Measurements from ENCODE around the gene PI4K2B.
"Not testable (repeated sequence)": the region's sequence is repeated elsewhere in the genome, so short reads cannot be mapped to it uniquely, and the experiment has no call there.

DNA sequence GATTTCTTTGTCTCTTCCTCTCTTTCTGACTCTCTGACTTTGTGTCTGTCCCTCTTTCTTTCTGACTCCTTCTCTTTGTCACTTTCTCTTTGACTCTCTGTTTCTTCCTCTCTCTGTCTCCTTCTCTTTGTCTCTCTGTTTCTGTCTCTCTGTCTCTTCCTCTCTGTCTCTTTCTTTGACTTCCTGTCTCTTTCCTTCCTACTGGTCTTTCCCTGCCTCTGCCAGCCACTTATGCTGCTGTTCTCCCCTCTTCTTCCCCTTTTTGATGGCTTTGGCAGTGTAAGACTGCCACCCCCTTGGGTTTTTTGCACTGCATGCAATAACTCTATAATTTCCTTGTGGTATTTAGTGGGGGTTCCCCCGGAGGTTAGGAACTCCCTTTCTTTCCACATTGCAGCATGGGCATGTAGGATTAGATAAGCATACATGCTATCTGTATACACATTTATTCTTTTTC is 6.9 kb downstream of the PI4K2B start:
- TF ChIP-seq, protein P1, sequence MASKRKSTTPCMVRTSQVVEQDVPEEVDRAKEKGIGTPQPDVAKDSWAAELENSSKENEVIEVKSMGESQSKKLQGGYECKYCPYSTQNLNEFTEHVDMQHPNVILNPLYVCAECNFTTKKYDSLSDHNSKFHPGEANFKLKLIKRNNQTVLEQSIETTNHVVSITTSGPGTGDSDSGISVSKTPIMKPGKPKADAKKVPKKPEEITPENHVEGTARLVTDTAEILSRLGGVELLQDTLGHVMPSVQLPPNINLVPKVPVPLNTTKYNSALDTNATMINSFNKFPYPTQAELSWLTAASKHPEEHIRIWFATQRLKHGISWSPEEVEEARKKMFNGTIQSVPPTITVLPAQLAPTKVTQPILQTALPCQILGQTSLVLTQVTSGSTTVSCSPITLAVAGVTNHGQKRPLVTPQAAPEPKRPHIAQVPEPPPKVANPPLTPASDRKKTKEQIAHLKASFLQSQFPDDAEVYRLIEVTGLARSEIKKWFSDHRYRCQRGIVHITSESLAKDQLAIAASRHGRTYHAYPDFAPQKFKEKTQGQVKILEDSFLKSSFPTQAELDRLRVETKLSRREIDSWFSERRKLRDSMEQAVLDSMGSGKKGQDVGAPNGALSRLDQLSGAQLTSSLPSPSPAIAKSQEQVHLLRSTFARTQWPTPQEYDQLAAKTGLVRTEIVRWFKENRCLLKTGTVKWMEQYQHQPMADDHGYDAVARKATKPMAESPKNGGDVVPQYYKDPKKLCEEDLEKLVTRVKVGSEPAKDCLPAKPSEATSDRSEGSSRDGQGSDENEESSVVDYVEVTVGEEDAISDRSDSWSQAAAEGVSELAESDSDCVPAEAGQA (IDR thresholded peaks at IDR 0.05; ENCODE audit: low read depth) = not testable (repeated sequence)
- TF ChIP-seq, protein P1 (CRISPR knock-in tag; IDR thresholded peaks at IDR 0.05; ENCODE audit: borderline replicate concordance) = not testable (repeated sequence)
- not testable (repeated sequence) for TF ChIP-seq GATA4 (IDR thresholded peaks at IDR 0.05; ENCODE audit: borderline replicate concordance, low read depth); FOXK2 (IDR thresholded peaks at IDR 0.05); ZNF510 (CRISPR knock-in tag; IDR thresholded peaks at IDR 0.05; ENCODE audit: low read depth)
- TF ChIP-seq, protein P2, sequence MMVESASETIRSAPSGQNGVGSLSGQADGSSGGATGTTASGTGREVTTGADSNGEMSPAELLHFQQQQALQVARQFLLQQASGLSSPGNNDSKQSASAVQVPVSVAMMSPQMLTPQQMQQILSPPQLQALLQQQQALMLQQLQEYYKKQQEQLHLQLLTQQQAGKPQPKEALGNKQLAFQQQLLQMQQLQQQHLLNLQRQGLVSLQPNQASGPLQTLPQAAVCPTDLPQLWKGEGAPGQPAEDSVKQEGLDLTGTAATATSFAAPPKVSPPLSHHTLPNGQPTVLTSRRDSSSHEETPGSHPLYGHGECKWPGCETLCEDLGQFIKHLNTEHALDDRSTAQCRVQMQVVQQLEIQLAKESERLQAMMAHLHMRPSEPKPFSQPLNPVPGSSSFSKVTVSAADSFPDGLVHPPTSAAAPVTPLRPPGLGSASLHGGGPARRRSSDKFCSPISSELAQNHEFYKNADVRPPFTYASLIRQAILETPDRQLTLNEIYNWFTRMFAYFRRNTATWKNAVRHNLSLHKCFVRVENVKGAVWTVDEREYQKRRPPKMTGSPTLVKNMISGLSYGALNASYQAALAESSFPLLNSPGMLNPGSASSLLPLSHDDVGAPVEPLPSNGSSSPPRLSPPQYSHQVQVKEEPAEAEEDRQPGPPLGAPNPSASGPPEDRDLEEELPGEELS (CRISPR knock-in tag; IDR thresholded peaks at IDR 0.05) = not testable (repeated sequence)

Data from HepG2 (cell line).